Vagina (tissue), 2 donors: ENCODE data around the gene SSBP4. TPM values are rescaled to one million over a fixed set of nuclear protein-coding genes. Genes with fewer than 3 reads are reported as not detected.
A peak's percentile ranks its signal among the peaks of the same experiment; 100 is the strongest.

Experiments used
- DNase-seq, 2 donors: peaks; one replicate each; pipeline ENCODE4 v3.0.0-alpha.2; 2017; ENCODE audit errors: extremely low spot score in 2 of 2
- H3K27ac ChIP-seq: fragments of 200-600 bp; sonication (generic); one replicate; pipeline ENCODE4 v1.5.1; 2019
- H3K27me3 ChIP-seq: fragments of 200-600 bp; sonication (generic); one replicate; pipeline ENCODE4 v1.5.1; 2019
- H3K36me3 ChIP-seq, 2 donors: fragments of 200-600 bp; sonication (generic); one replicate each; pipeline ENCODE4 v1.5.1; 2017 to 2019
- H3K4me1 ChIP-seq: fragments of 200-600 bp; sonication (generic); one replicate; pipeline ENCODE4 v1.5.1; 2019
- H3K4me3 ChIP-seq, 2 donors: fragments of 200-600 bp; sonication (generic); 1 replicate in 1 of 2; 2 replicates in 1 of 2; pipeline ENCODE4 v1.5.1; 2016 to 2019
- H3K9me3 ChIP-seq: fragments of 200-600 bp; sonication (generic); one replicate; pipeline ENCODE4 v1.5.1; 2019
- POLR2A ChIP-seq, 2 donors: fragments of 450-650 bp; IDR thresholded peaks; one replicate each; pipeline ENCODE4 v1.6.1; 2017; ENCODE audit warnings: antibody characterized with exemption in 2 of 2, mild to moderate bottlenecking in 2 of 2, moderate library complexity in 2 of 2
- POLR2AphosphoS5 ChIP-seq, 2 donors: sonication (generic); formaldehyde crosslinking; IDR thresholded peaks; one replicate each; pipeline ENCODE4 v1.9.0; 2017; ENCODE audit warnings: antibody characterized with exemption in 2 of 2, mild to moderate bottlenecking in 2 of 2, low read depth in 1 of 2; ENCODE audit not compliant: insufficient read depth in 1 of 2
- intact Hi-C: fragments of 100-400 bp; cut with DNase I; formaldehyde crosslinking; loops from one replicate; pipeline ENCODE4 v1.15.1; 2023
- total RNA-seq: library from RNA; depleted of rRNA; stranded (reverse); fragments of >200 nt; gene quantifications from one replicate; pipeline ENCODE4 v1.2.3, GENCODE V29; 2016
- TF ChIP-seq, protein P1 (sequence below), 3 experiments: fragments of 450-650 bp in 2 of 3; fragments of 200-600 bp in 1 of 3; sonication (generic) in 1 of 3; IDR thresholded peaks; one replicate each; pipeline ENCODE4 v1.5.1; 2017 to 2019; ENCODE audit warnings: antibody characterized with exemption in 3 of 3, mild to moderate bottlenecking in 2 of 3, moderate library complexity in 2 of 3

The SSBP4 gene
- total RNA-seq, 1 donor from 2014 or later: 72.7 TPM

DNA sequence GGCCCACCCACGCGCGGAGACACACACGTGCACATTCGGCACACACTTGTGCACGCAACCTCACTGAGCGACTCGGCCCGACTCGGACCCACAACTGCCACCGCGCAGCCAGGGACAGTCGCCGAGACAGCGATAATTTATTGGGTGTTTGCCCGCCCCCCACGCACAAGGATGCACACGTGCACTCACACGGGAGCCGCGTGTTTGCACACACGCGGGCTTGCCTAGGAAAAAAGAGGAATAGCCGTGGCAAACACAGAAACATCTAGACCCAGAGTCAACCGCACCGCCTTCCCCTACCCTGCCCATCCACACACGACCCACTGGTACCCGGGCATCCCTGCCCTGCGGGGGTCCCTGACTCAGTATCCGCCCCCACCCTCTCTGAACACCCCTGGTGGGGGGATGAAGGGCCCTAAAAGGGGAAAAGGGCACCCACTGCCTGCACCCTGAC lies 1.1 kb upstream of the SSBP4 start:
- Histone ChIP-seq H3K36me3 (no peaks in the 10 kb centered on the region), H3K4me3 (peak overlapping the region; percentile 48 to 66), H3K27me3 (no peaks in the 10 kb centered on the region), H3K27ac (peak overlapping the region; percentile 97), H3K9me3 (no peaks in the 10 kb centered on the region), H3K4me1 (peaks cover 83% of the 10 kb centered on the region)
- no peak for DNase-seq
- no peak for TF ChIP-seq POLR2AphosphoS5 (IDR thresholded peaks at IDR 0.05; ENCODE audit: insufficient read depth in 1 of 2, low read depth in 1 of 2)
- no peak for TF ChIP-seq POLR2A (IDR thresholded peaks at IDR 0.05)
- TF ChIP-seq, protein P1, sequence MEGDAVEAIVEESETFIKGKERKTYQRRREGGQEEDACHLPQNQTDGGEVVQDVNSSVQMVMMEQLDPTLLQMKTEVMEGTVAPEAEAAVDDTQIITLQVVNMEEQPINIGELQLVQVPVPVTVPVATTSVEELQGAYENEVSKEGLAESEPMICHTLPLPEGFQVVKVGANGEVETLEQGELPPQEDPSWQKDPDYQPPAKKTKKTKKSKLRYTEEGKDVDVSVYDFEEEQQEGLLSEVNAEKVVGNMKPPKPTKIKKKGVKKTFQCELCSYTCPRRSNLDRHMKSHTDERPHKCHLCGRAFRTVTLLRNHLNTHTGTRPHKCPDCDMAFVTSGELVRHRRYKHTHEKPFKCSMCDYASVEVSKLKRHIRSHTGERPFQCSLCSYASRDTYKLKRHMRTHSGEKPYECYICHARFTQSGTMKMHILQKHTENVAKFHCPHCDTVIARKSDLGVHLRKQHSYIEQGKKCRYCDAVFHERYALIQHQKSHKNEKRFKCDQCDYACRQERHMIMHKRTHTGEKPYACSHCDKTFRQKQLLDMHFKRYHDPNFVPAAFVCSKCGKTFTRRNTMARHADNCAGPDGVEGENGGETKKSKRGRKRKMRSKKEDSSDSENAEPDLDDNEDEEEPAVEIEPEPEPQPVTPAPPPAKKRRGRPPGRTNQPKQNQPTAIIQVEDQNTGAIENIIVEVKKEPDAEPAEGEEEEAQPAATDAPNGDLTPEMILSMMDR (IDR thresholded peaks at IDR 0.05): no peak
- intact Hi-C loops: no loop called here

DNA sequence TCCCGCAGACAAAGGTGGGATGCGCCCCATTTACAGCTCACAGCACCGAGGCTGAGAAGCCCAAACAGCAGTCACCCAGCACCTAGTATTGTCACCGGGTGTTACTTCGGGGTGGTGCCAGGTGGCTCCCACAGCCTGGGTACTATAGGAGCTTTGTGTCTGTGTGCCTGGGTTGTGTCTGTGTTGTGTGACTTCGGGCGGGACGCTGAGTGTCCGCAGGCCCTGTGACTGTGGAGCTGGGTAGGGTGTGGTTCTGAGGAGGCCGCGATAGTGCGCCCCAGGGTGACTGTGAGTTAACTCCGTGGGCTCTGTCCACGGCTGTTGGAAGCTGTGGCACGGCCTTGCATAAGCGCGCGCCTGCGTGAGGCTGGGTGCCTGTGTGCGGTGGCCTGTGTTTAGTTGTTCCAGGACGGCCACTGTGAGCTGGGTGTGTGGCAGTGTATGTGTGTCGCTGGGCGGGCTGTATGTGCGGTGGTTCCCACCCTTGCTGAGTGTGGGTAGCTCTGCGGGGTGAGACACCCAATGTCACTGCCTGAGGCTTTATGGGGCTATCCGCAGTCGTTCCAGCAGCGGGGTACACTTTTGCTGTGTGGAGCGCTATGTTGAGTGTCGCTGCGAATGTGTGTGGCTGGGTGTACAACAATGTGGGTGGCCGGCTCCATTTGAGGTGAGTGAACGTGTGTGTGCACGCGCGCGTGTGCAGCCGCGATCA lies 559 bp upstream of the SSBP4 start:
- intact Hi-C loops: no loop called here
- Histone ChIP-seq H3K4me1 (peaks cover 89% of the 10 kb centered on the region), H3K36me3 (no peaks in the 10 kb centered on the region), H3K4me3 (peak overlapping the region; percentile 66 to 76), H3K9me3 (no peaks in the 10 kb centered on the region), H3K27me3 (no peaks in the 10 kb centered on the region), H3K27ac (peak overlapping the region; percentile 97)
- DNase-seq: no peak
- TF ChIP-seq POLR2A (IDR thresholded peaks at IDR 0.05): no peak
- TF ChIP-seq, protein P1 (IDR thresholded peaks at IDR 0.05): no peak
- peak in 1 of 2 donors; percentile 13 for TF ChIP-seq POLR2AphosphoS5 (IDR thresholded peaks at IDR 0.05; ENCODE audit: insufficient read depth in 1 of 2, low read depth in 1 of 2)

DNA sequence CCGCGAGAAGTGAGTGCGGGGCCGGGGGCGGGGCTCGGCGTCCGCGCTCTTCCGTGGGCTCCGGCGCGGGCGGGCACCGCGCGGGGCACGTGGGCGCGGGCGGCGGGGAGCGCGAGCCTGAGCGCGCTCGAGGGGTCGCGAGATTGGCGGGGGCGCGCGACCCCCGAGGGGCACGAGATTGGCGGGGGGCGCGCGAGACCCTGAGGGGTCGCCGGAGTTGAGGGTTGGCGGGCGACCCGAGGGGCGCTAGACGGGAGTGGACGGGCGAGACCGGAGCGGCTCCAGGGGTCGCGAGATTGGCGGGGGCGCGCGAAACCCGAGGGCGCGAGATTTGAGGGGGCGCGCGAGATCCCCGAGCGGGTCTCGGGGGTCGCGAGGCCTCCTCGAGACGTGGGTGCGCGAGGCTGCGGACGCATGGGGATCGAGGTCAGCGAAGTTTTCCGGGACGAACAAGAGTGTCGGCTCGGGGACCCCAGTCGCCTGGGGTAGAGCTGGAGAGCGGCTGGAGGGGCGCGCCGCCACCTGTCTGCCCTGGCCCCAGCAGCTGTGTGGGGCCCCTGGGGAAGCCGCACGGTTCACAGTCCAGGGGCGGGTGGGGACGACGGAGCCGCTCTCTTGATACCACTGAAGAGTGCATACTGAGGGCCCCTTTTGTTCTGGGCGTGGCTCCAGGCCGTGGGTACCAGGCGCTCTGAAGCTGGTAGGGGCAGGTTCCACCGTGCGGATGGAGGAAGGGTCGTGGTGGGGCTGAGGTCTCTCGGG lies 682 bp downstream of the SSBP4 start:
- intact Hi-C loops: no loop called here
- Histone ChIP-seq H3K4me3 (peak overlapping the region; percentile 66 to 76), H3K4me1 (peaks cover 90% of the 10 kb centered on the region), H3K9me3 (no peaks in the 10 kb centered on the region), H3K36me3 (no peaks in the 10 kb centered on the region), H3K27me3 (no peaks in the 10 kb centered on the region), H3K27ac (peak overlapping the region; percentile 97)
- TF ChIP-seq POLR2AphosphoS5 (IDR thresholded peaks at IDR 0.05; ENCODE audit: insufficient read depth in 1 of 2, low read depth in 1 of 2): peak in 1 of 2 donors; percentile 48
- TF ChIP-seq, protein P1 (IDR thresholded peaks at IDR 0.05): no peak
- no peak for DNase-seq

DNA sequence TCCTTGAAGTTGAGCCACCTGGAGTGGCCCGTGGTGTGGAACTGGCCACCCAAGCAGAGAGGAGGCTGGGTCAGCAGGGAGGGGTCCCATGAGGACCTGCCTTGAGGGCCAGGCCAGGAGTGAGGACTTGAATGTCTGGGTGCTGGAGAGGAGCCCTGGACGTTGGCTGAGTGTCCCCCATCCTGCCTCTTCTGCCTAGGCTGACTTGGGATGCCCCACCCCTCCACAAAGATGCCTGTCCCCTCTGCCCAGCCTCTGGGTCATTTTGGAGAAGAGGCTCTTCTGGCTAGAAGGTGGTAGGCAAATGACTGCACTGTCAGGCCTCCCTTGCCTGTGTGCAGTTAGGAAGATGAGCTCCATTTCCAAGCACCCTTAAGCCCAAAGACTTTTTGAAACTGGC lies 1.7 kb downstream of the SSBP4 start:
- Histone ChIP-seq H3K9me3 (no peaks in the 10 kb centered on the region), H3K36me3 (no peaks in the 10 kb centered on the region), H3K27ac (peak overlapping the region; percentile 97), H3K27me3 (no peaks in the 10 kb centered on the region), H3K4me3 (peak overlapping the region; percentile 66 to 76), H3K4me1 (peaks cover 90% of the 10 kb centered on the region)
- no peak for DNase-seq
- no peak for TF ChIP-seq POLR2AphosphoS5 (IDR thresholded peaks at IDR 0.05; ENCODE audit: insufficient read depth in 1 of 2, low read depth in 1 of 2)
- no peak for TF ChIP-seq POLR2A (IDR thresholded peaks at IDR 0.05)
- TF ChIP-seq, protein P1 (IDR thresholded peaks at IDR 0.05): no peak
- intact Hi-C loops: no loop called here
